ENCODE measurements around the gene USP8. TPM values are rescaled to one million over a fixed set of nuclear protein-coding genes. Genes with fewer than 3 reads are reported as not detected.
A peak's percentile ranks its signal among the peaks of the same experiment; 100 is the strongest.

USP8 gene
- total RNA-seq (126 TPM in 2 replicates), polyA plus RNA-seq (25.7 and 39.4 TPM in 2 replicates), polyA minus RNA-seq (32.2 and 65.3 TPM in 2 replicates)
- 72.5 TPM for total RNA-seq (2013)

DNA sequence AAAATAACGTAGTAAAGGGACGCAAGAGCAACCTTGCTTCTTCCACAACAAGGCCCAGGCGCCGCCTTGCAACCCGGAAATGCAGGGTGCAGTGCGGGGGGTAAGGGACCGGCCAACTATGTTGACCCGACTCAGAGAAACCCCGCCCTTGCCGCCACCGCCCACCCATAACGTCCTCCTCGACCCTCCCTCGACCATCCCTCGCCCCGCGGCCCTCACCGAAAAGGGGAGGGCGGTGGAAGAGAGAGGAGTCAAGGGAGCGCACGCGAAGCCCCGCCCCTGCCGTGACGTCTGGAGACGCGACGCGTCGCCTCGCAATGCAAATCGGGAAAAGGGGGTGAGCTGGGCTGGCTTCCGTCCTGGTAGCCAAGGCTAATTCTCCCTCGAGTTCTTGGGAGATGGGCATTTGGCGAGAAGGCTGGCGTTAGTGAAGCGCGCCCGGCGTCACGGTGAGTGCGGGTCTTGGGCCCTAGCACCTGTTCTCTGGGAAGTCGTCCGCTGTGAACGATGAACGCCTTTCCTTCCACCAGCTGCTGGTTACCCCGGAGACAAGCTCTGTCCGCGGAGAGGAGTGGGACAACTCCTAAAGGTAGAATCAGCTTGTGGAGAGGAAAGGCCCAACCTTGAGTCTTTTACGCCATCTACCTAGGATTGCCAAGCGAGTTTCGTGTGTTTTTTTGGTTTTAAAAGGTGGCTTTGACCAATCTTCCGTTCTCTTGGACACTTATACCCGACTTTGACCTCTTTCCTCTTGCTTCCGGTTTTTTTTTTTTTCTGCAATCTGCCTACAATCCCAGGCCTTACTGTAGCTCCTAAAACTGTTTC is at the start of gene USP8:
TSS of gene USP8 (plus strand) at position 340 of the 825 bp plus-strand sequence. CDS start 14,669 bp downstream, outside the sequence.
- peak within 1 kb of the TSS; percentile 96 for H3K27ac Mint-ChIP-seq
- no peaks in the 10 kb centered on the region for H3K27me3 Mint-ChIP-seq
- Histone ChIP-seq H3K4me3 (ENCODE audit: control extremely low read depth in 1 of 5, extremely low read depth in 1 of 5, insufficient read depth in 1 of 5, low read depth in 2 of 5, low read length in 4 of 5) (peak within 1 kb of the TSS; percentile 78 to 100 (median 83)), H3K27ac (ENCODE audit: low read length in 2 of 2) (peak within 1 kb of the TSS; percentile 95 to 98), H2AFZ (ENCODE audit: insufficient read depth, low read depth, low read length, poor library complexity, severe bottlenecking) (peak within 1 kb of the TSS; percentile 95), H3K79me2 (ENCODE audit: control insufficient read depth, insufficient read depth, low read length) (peaks cover 51% of the 10 kb centered on the region), H3K9me3 (ENCODE audit: control extremely low read depth in 1 of 3, control insufficient read depth in 2 of 3, insufficient read depth in 1 of 3, low read length in 2 of 3) (peaks cover 0 to 4% (median 0%) of the 10 kb centered on the region in 3 donors), H3K4me2 (replicated peaks; ENCODE audit: low read depth, low read length, poor library complexity, severe bottlenecking) (peak within 1 kb of the TSS; percentile 85), H3K36me3 (replicated peaks in 1 of 2; ENCODE audit: control extremely low read depth in 1 of 2, control insufficient read depth in 1 of 2, extremely low read depth in 1 of 2, insufficient read depth in 2 of 2, low read length in 1 of 2) (peaks cover 0 to 6% of the 10 kb centered on the region in 2 experiments), H4K20me1 (ENCODE audit: control insufficient read depth, insufficient read depth, low read length, poor library complexity, severe bottlenecking) (peaks cover 20% of the 10 kb centered on the region), H3K4me1 (ENCODE audit: control insufficient read depth in 2 of 2, insufficient read depth in 2 of 2, low read length in 2 of 2) (peaks cover 19 to 22% of the 10 kb centered on the region in 2 donors), H3K9ac (ENCODE audit: low read length) (peak within 1 kb of the TSS; percentile 92), H3K27me3 (replicated peaks in 1 of 4; ENCODE audit: control extremely low read depth in 1 of 4, control insufficient read depth in 3 of 4, insufficient read depth in 4 of 4, low read length in 3 of 4) (no peaks in the 10 kb centered on the region)
- peak; percentile 97 for DNase-seq
- no peak for TF ChIP-seq EZH2 (IDR thresholded peaks at IDR 0.05; ENCODE audit: borderline replicate concordance, insufficient read depth, low read depth, low read length, poor library complexity, severe bottlenecking)
- TF ChIP-seq, protein P1, sequence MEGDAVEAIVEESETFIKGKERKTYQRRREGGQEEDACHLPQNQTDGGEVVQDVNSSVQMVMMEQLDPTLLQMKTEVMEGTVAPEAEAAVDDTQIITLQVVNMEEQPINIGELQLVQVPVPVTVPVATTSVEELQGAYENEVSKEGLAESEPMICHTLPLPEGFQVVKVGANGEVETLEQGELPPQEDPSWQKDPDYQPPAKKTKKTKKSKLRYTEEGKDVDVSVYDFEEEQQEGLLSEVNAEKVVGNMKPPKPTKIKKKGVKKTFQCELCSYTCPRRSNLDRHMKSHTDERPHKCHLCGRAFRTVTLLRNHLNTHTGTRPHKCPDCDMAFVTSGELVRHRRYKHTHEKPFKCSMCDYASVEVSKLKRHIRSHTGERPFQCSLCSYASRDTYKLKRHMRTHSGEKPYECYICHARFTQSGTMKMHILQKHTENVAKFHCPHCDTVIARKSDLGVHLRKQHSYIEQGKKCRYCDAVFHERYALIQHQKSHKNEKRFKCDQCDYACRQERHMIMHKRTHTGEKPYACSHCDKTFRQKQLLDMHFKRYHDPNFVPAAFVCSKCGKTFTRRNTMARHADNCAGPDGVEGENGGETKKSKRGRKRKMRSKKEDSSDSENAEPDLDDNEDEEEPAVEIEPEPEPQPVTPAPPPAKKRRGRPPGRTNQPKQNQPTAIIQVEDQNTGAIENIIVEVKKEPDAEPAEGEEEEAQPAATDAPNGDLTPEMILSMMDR (IDR thresholded peaks at IDR 0.05): no peak
- POLR2A ChIA-PET: interaction anchor here (0.6 to 2.3 kb wide), 6 partner anchors 21 to 347 kb away, joined by 4 to 18 read pairs (median 8); partner anchors contain the start of gene GABPB1
- CTCF ChIA-PET: interaction anchor here (0.7 to 1.5 kb wide), 6 partner anchors 39 to 483 kb away, joined by 3 to 5 read pairs (median 4); partner anchors contain the start of gene GABPB1
- under 1% methylated on average over 42 of the region's 55 CpGs for WGBS (ENCODE audit: insufficient coverage)
- no peaks in the 10 kb centered on the region for H3K9me3 Mint-ChIP-seq (ENCODE audit: insufficient read depth)
- peak; percentile 97 for ATAC-seq (ENCODE audit: low read depth)
- intact Hi-C loops (cut with micrococcal nuclease): loop anchor here (1.0 to 10.0 kb wide), 7 partner anchors 20 to 1613 kb away; partner anchors contain the start of genes AP4E1, CEP152, COPS2 and GABPB1
- peak within 1 kb of the TSS; percentile 98 for H3K4me3 Mint-ChIP-seq
- peaks cover 37% of the 10 kb centered on the region for H3K4me1 Mint-ChIP-seq

Data from B cell (primary cell).